T-helper 2 cell treated with Interferon-gamma antibody and Interleukin-4, amounts not matched to agents 100 ng/mL and 5 ng/mL, for 36 hours (primary cell): ENCODE data around the gene SUMF2. TPM values are rescaled to one million over a fixed set of nuclear protein-coding genes. Genes with fewer than 3 reads are reported as not detected.
"Not testable (repeated sequence)": the region's sequence is repeated elsewhere in the genome, so short reads cannot be mapped to it uniquely, and the experiment has no call there.

Source experiments
- intact Hi-C: fragments of 100-400 bp; cut with micrococcal nuclease; formaldehyde crosslinking; loops from one replicate; pipeline ENCODE4 v1.15.1; 2023
- total RNA-seq: library from RNA; stranded (reverse); gene quantifications from 2 replicates; pipeline ENCODE4 v1.2.3, GENCODE V29; 2022

The SUMF2 gene
- total RNA-seq, 1 donor from 2014 or later = 117 TPM

- intact Hi-C loops = loop anchor here (5.0 kb wide), 3 partner anchors 167 to 687 kb away; partner anchors contain the start of genes LANCL2, VOPP1 and ZNF713
Observed at GRCh38 chr7:56053993-56054392, 10.1 kb upstream of the SUMF2 start.

DNA sequence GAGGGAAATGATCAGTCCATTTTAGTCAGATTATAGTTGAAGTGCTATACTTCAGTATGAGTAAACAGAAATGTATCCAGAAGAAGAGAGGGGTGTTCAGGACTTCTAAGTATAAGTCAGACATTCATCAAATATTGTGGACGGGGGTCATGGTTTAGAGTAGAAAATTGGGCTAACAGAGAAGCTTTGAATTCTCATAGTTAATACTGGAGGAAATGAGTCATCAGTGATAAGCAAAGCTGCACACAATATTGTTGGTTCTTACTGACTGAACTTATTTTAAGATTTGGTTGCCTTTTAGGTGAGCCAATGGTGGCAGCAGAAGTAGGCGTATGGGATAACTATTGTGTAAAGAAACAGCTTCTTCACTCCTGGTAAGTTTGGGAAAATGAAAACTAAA is 1.7 kb upstream of the SUMF2 start:
- intact Hi-C loops = no loop called here

GRCh38 chr7:56063500-56063881 is 595 bp upstream of the SUMF2 start:
- intact Hi-C loops = no loop called here

- intact Hi-C loops = not testable (repeated sequence)
Observed at GRCh38 chr7:56066376-56066775, 2.3 kb downstream of the SUMF2 start.

- intact Hi-C loops = loop anchor here (1.0 kb wide), 3 partner anchors 10 to 433 kb away; partner anchors contain the start of gene SUMF2
Observed at GRCh38 chr7:56074371-56074791, 10.3 kb downstream of the SUMF2 start.

DNA sequence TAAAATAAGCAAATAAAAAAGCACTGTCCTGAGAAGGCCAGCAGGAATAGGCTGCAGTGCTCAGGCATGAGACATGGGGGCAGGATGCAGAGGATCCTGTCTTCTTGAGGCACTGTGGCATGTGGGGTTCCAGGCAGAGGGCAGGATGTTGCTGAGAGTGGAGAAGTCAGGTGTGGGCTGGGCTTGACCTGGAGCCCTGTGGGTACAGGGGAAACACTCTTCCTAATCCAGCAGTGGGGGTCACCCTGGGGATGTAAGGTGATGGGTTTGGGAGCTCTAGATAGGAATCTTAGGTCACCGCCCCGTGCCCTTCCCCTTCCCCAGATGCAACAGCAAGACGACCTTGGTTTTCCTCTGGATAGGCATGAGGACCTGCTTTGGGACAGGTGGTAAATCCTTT is 13.6 kb downstream of the SUMF2 start:
- intact Hi-C loops = no loop called here

DNA sequence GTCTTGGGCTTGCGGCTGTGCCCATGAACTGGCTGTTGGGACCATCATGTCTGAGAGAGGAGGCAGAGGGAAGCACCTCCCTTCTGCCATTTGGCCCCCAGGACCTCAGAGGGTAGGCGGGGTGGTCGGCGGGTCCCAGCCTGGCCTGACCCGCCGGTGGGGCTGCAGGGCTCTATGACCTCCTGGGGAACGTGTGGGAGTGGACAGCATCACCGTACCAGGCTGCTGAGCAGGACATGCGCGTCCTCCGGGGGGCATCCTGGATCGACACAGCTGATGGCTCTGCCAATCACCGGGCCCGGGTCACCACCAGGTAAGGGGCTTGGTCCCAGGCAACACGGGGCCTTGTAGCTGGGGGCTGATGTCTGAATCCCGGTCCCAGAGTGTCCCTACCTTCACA is 14.1 kb downstream of the SUMF2 start:
- intact Hi-C loops = no loop called here

- intact Hi-C loops = no loop called here
Observed at GRCh38 chr7:56079450-56080185, 15.5 kb downstream of the SUMF2 start.

DNA sequence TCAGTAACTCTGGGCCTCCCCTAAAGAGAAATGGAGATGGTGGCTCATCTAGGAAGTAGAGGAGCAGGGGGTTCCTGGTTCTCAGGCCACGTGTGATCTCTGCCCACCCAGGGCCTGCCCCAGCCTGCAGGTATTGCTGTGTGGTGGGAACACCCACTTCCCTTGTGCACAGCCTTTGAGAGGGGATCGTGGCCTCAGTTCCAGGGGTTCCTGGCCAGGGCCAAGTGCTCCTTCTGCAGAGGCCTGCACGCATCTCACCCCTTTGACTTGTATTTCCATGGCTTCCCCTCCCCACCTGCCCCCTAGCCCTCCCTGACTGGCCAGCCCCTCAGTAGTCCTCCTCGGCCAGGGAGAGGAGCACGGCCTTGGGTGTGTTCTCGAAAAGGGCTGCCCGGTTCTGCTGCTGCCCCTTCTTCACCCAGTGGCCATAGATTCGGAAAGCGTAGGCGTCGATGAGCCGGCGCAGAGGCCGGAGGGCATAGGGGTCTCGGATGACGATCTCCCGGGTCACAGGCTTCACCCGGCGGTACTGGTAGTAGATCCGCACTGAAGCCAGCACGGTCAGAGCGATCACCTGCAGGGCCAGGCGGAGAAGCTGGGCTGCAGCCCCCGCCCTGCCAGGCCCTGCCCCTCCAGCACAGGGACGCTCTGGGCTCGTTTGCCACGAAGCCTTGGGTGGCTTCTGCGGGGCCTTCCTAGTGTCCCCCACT is 16.8 kb downstream of the SUMF2 start:
- intact Hi-C loops = not testable (repeated sequence)

DNA sequence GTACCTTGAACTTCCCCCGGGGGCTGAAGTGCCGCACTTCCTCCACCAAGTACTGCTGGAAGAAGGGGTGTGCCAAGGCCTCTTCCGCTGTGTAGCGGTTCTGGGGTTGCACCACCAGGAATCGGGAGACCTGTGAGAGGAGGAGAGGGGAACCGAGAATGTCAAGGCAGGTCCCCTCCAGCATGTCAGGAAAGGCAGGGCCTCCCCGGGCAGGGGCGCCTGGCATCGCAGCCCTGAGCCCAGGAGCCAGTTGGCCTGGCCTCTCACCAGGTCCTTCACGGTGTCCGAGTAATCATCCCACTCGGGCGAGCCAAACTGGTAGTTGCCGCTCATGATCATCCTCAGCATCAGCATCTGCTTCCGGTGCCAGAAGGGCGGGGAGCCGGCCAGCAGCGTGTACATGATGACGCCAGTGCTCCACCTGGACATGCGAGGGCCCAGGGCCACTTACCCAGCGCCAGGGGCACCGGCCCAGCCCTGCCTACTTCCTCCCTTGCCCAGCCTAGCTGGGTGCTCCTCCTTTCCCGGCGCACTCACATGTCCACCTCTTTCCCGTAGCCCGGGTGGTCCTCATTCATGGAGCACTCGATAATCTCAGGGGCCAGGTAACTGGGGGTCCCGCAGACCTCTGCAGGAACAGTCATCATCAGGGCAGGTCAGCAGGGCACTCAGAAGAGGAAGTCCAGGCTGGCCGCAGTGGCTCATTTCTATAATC is 17.7 kb downstream of the SUMF2 start:
- intact Hi-C loops = no loop called here

GRCh38 chr7:56083150-56083785 is 19.2 kb downstream of the SUMF2 start:
- intact Hi-C loops = no loop called here

- intact Hi-C loops = no loop called here
Observed at GRCh38 chr7:56086761-56087160, 22.7 kb downstream of the SUMF2 start.

GRCh38 chr7:56087445-56087844 is 23.4 kb downstream of the SUMF2 start:
- intact Hi-C loops = no loop called here

- intact Hi-C loops = no loop called here
Observed at GRCh38 chr7:56091591-56091990, 27.5 kb downstream of the SUMF2 start.

GRCh38 chr7:56092388-56092787 is 28.3 kb downstream of the SUMF2 start:
- intact Hi-C loops = not testable (repeated sequence)

- intact Hi-C loops = no loop called here
Observed at GRCh38 chr7:56092789-56093531, 28.9 kb downstream of the SUMF2 start, which contains the start of gene PHKG1. Gene PHKG1 (minus strand): TSS chr7:56092952. CDS start chr7:56088941, 4,011 bp downstream.

DNA sequence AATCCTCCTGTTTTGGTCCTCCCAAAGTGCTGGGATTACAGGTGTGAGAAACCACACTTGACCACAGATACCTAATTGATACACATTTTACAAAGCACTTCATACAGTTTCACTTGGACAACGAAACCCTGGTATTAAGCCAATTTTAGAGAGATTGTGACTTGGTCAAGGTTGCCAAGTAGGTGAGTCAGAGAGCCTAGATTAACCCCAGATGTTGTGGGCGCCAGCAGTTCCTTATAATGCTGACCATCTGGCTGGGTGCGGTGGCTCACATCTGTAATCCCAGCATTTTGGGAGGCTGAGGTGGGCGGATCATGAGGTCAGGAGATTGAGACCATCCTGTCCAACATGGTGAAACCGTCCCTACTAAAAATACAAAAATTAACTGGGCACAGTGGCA is 33.6 kb downstream of the SUMF2 start:
- intact Hi-C loops = no loop called here

DNA sequence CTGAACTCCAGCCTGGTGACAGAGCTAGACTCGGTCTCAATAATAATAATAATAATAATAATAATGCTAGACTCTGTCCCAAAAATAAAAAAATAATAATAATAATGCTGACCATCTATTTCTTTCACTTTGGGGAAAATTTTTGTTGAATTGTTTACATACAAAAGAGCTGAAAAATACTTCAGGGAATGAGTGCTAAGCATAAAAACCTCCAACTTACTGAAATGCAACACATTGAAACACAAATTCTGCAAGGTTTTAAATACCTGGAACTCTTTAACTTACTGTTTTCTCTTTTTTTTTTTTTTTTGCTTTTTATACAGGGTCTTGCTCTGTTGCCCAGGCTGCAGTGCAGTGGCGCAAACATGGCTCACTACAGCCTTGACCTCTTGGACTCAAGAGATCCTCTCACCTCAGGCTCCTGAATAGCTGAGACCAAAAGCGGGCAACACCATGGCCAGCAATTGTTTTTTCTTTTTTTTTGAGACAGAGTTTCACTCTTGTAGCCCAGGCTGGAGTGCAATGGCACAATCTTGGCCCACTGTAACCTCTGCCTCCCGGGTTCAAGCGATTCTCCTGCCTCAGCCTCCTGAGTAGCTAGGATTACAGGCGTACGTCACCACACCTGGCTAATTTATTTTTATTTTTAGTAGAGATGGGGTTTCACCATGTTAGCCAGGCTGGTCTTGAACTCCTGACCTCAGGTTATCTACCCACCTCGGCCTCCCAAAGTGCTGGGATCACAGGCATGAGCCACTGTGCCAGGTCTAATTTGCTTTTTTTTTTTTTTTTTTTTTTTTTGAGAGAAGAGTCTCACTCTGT is 34.3 kb downstream of the SUMF2 start:
- intact Hi-C loops = not testable (repeated sequence)

GRCh38 chr7:56099653-56100052 is 35.6 kb downstream of the SUMF2 start:
- intact Hi-C loops = no loop called here

DNA sequence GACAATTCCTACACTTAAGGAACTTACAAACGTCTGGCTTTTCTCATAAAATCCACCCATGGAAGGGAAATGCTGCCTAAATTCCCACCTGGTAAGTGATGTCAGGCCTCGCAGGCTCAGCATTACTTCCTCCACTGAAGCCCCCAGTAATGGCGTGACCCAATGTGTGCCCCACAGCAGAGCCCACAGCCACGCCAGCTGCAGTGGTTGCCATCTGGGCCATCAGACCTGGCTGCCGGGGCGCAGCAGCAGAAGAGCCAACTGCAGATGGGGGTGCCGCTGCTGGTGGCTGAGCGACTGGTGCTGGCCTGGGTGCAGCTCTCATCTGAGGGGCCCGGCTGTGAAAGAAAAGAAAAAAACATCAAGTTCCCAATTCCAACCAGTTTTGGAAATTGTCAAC is 40.1 kb downstream of the SUMF2 start:
- intact Hi-C loops = not testable (repeated sequence)
